ENCODE results near the gene NEUROG1. TPM values are rescaled to one million over a fixed set of nuclear protein-coding genes. Genes with fewer than 3 reads are reported as not detected.
A peak's percentile ranks its signal among the peaks of the same experiment; 100 is the strongest.

Gene NEUROG1
- total RNA-seq, 1 experiment from 2014 or later: not detected

GRCh38 chr5:135537271-135537670 lies 1.5 kb upstream of the NEUROG1 start:
- intact Hi-C loops (cut with micrococcal nuclease; ENCODE audit: unreplicated experiment): no loop called here
- POLR2A ChIA-PET (ENCODE audit: low non-redundant PET): interaction anchor here (0.7 kb wide), 1 partner anchor 540 kb away, joined by 3 read pairs; no protein-coding TSS in a partner anchor
- no TSS peak for BruUV-seq (replicated peaks)

DNA sequence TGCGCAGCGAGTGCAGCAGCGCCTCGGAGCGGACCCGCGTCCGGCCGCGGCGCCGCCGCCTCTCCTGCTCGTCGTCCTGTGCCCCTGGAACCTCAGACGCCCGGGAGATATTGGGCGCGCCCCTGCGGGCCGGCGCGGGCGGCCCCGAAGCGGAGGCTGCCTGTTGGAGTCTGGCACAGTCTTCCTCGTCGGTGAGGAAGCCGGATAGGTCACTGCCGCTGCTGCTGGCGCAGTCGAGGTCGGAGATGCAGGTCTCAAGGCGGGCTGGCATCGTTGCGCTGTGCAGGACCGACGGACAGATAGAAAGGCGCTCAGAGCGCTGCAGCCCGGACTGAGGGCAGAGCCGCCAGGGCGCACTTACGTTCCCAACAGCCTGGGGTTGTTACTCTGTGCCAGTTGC lies 344 bp downstream of the NEUROG1 start:
- CTCF ChIA-PET: no interaction called here
- POLR2A ChIA-PET (ENCODE audit: low non-redundant PET): no interaction called here
- Histone ChIP-seq H3K4me3 (ENCODE audit: low read depth, low read length, poor library complexity, severe bottlenecking) (no peak overlapping the region), H3K27me3 (replicated peaks; ENCODE audit: insufficient read depth, low read depth, low read length, poor library complexity) (peaks cover 98% of the 10 kb centered on the region), H3K27ac (ENCODE audit: low read depth, low read length, poor library complexity, severe bottlenecking) (no peak overlapping the region), H3K4me1 (ENCODE audit: insufficient read depth, low read length, poor library complexity, severe bottlenecking) (no peaks in the 10 kb centered on the region), H3K9me3 (ENCODE audit: low read depth, low read length, poor library complexity, severe bottlenecking) (no peaks in the 10 kb centered on the region), H3K36me3 (ENCODE audit: insufficient read depth, low read length, poor library complexity, severe bottlenecking) (no peaks in the 10 kb centered on the region)
- no TSS peak for BruUV-seq (replicated peaks)
- intact Hi-C loops (cut with micrococcal nuclease; ENCODE audit: unreplicated experiment): no loop called here
- TF ChIP-seq EZH2 (IDR thresholded peaks at IDR 0.05; ENCODE audit: borderline replicate concordance, low read depth, low read length, poor library complexity, severe bottlenecking): peak; percentile 40
- TF ChIP-seq CTCF (conservative IDR thresholded peaks at IDR 0.05; ENCODE audit: low read depth, low read length): no peak
- DNase-seq (ENCODE audit: low spot score): no peak

More at GRCh38 chr5:135537271-135537670, 1.5 kb upstream of the NEUROG1 start:
- no peak for TF ChIP-seq EZH2 (IDR thresholded peaks at IDR 0.05; ENCODE audit: borderline replicate concordance, low read depth, low read length, poor library complexity, severe bottlenecking)
- TF ChIP-seq CTCF (conservative IDR thresholded peaks at IDR 0.05; ENCODE audit: low read depth, low read length): no peak
- Histone ChIP-seq H3K4me1 (ENCODE audit: insufficient read depth, low read length, poor library complexity, severe bottlenecking) (no peaks in the 10 kb centered on the region), H3K4me3 (ENCODE audit: low read depth, low read length, poor library complexity, severe bottlenecking) (no peak overlapping the region), H3K27me3 (replicated peaks; ENCODE audit: insufficient read depth, low read depth, low read length, poor library complexity) (peaks cover 100% of the 10 kb centered on the region), H3K9me3 (ENCODE audit: low read depth, low read length, poor library complexity, severe bottlenecking) (no peaks in the 10 kb centered on the region), H3K36me3 (ENCODE audit: insufficient read depth, low read length, poor library complexity, severe bottlenecking) (no peaks in the 10 kb centered on the region), H3K27ac (ENCODE audit: low read depth, low read length, poor library complexity, severe bottlenecking) (no peak overlapping the region)
- CTCF ChIA-PET: no interaction called here
- DNase-seq (ENCODE audit: low spot score): no peak

DNA sequence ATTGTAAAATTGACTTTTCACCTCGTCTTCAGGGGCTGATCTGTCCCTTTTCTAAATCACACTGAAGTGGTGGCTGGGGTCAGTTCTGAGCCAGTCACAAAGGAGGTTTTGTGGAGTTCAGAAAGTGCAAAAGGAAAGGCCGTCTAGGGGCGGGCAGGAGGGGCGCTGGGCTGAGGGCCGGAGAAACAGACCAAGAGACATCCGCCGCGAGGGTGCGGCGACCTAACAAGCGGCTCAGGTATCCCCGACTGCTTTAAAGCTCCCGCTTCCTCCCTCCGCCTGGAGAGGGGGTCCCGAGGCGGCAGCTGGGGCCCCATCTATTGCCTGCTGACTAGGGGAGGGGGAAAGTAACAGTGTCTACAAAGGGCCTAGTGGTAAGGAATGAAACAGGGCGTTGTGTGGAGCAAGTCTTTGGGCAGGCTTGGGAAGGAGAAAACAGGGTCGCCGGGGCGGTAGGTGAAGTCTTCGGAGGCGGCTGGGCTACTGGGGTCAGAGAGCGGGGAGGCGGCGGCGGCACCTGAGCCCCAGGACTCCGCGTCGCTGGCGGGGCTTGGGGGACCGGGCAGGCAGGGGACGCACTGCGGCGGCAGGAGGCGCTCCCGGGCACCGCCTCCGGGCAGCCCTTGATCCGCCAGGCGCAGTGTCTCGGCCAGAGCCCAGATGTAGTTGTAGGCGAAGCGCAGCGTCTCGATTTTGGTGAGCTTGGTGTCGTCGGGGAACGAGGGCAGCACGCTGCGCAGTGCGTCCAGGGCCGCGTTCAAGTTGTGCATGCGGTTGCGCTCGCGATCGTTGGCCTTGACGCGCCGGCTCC lies 950 bp downstream of the NEUROG1 start:
- Histone ChIP-seq H3K27me3 (replicated peaks; ENCODE audit: insufficient read depth, low read depth, low read length, poor library complexity) (peaks cover 98% of the 10 kb centered on the region), H3K27ac (ENCODE audit: low read depth, low read length, poor library complexity, severe bottlenecking) (no peak overlapping the region), H3K9me3 (ENCODE audit: low read depth, low read length, poor library complexity, severe bottlenecking) (no peaks in the 10 kb centered on the region), H3K4me3 (ENCODE audit: low read depth, low read length, poor library complexity, severe bottlenecking) (no peak overlapping the region), H3K36me3 (ENCODE audit: insufficient read depth, low read length, poor library complexity, severe bottlenecking) (no peaks in the 10 kb centered on the region), H3K4me1 (ENCODE audit: insufficient read depth, low read length, poor library complexity, severe bottlenecking) (no peaks in the 10 kb centered on the region)
- ChIA-PET POLR2A (ENCODE audit: low non-redundant PET) (no interaction called here), CTCF (no interaction called here)
- no peak for DNase-seq (ENCODE audit: low spot score)
- intact Hi-C loops (cut with micrococcal nuclease; ENCODE audit: unreplicated experiment): no loop called here
- BruUV-seq (replicated peaks): no TSS peak
- TF ChIP-seq CTCF (conservative IDR thresholded peaks at IDR 0.05; ENCODE audit: low read depth, low read length) (no peak), EZH2 (IDR thresholded peaks at IDR 0.05; ENCODE audit: borderline replicate concordance, low read depth, low read length, poor library complexity, severe bottlenecking) (peak; percentile 71)
